MM.1S (cell line): ENCODE results near the gene CRTAC1.

ENCODE experiments used
- DNase-seq: peaks from one replicate; pipeline ENCODE4 v3.0.0-alpha.2; 2015
- H2AFZ ChIP-seq: fragments of 300-600 bp; sonication (generic); 2 replicates; pipeline ENCODE4 v1.6.0; 2016; ENCODE audit warnings: antibody characterized with exemption, low read length
- H3F3A ChIP-seq: fragments of 300-600 bp; sonication (generic); 2 replicates; pipeline ENCODE4 v1.6.1; 2016; ENCODE audit warnings: mild to moderate bottlenecking, antibody characterized with exemption, low read length, moderate library complexity, mixed read lengths; ENCODE audit not compliant: insufficient read depth
- H3K27ac ChIP-seq: fragments of 300-600 bp; sonication (generic); 2 replicates; pipeline ENCODE4 v1.5.1; 2016; ENCODE audit warnings: mild to moderate bottlenecking, low read length
- H3K27me3 ChIP-seq: fragments of 300-600 bp; sonication (generic); replicated peaks from 2 replicates; pipeline ENCODE4 v1.6.0; 2016; ENCODE audit warnings: low read length; ENCODE audit not compliant: insufficient read depth
- H3K36me3 ChIP-seq: fragments of 300-600 bp; sonication (generic); replicated peaks from 2 replicates; pipeline ENCODE4 v1.6.1; 2016; ENCODE audit warnings: mild to moderate bottlenecking, low read length, mixed read lengths; ENCODE audit not compliant: insufficient read depth
- H3K4me1 ChIP-seq: fragments of 300-600 bp; sonication (generic); 2 replicates; pipeline ENCODE4 v1.6.1; 2016; ENCODE audit warnings: low read length, mixed read lengths
- H3K4me2 ChIP-seq: fragments of 300-600 bp; sonication (generic); 2 replicates; pipeline ENCODE4 v1.6.0; 2016; ENCODE audit warnings: low read depth, low read length
- H3K4me3 ChIP-seq: fragments of 300-600 bp; sonication (generic); 2 replicates; pipeline ENCODE4 v1.5.1; 2016; ENCODE audit warnings: low read length, mixed read lengths
- H3K79me2 ChIP-seq: fragments of 300-600 bp; sonication (generic); 2 replicates; pipeline ENCODE4 v1.6.1; 2016; ENCODE audit warnings: mixed run types, low read length, mixed read lengths
- H3K9ac ChIP-seq: fragments of 300-600 bp; sonication (generic); 2 replicates; pipeline ENCODE4 v1.6.1; 2016; ENCODE audit warnings: low read length, mixed read lengths
- H3K9me2 ChIP-seq: fragments of 300-600 bp; sonication (generic); replicated peaks from 2 replicates; pipeline ENCODE4 v1.6.1; 2016; ENCODE audit warnings: mild to moderate bottlenecking, low read length, mixed read lengths; ENCODE audit not compliant: insufficient read depth
- H3K9me3 ChIP-seq: fragments of 300-600 bp; sonication (generic); replicated peaks from 2 replicates; pipeline ENCODE4 v1.6.1; 2016; ENCODE audit warnings: mild to moderate bottlenecking, low read length, mixed read lengths; ENCODE audit not compliant: insufficient read depth
- H4K20me1 ChIP-seq: fragments of 300-600 bp; sonication (generic); 2 replicates; pipeline ENCODE4 v1.6.1; 2016; ENCODE audit warnings: mild to moderate bottlenecking, low read length, moderate library complexity, mixed read lengths; ENCODE audit not compliant: insufficient read depth
- EZH2 ChIP-seq: fragments of 300-600 bp; sonication (generic); optimal IDR thresholded peaks from 2 replicates; pipeline ENCODE3; 2017; ENCODE audit warnings: low read depth, mild to moderate bottlenecking, antibody characterized with exemption, low read length, mixed read lengths
- EZH2phosphoT487 ChIP-seq: fragments of 300-600 bp; sonication (generic); IDR thresholded peaks from 2 replicates; pipeline ENCODE4 v1.6.1; 2018; ENCODE audit warnings: antibody characterized with exemption, low read length
- TF ChIP-seq, protein P1 (sequence below): fragments of 300-600 bp; sonication (generic); IDR thresholded peaks from 2 replicates; pipeline ENCODE4 v1.5.1; 2016; ENCODE audit warnings: antibody characterized with exemption, low read length, mixed read lengths

CRTAC1 gene

GRCh38 chr10:97821308-97822038 lies 208.9 kb downstream of the CRTAC1 start:
- H3K4me1 ChIP-seq = no peaks in the 10 kb centered on the region
- H3F3A ChIP-seq = no peaks in the 10 kb centered on the region
- no peak overlapping the region for H3K9ac ChIP-seq
- no peak overlapping the region for H3K4me2 ChIP-seq
- TF ChIP-seq, protein P1, sequence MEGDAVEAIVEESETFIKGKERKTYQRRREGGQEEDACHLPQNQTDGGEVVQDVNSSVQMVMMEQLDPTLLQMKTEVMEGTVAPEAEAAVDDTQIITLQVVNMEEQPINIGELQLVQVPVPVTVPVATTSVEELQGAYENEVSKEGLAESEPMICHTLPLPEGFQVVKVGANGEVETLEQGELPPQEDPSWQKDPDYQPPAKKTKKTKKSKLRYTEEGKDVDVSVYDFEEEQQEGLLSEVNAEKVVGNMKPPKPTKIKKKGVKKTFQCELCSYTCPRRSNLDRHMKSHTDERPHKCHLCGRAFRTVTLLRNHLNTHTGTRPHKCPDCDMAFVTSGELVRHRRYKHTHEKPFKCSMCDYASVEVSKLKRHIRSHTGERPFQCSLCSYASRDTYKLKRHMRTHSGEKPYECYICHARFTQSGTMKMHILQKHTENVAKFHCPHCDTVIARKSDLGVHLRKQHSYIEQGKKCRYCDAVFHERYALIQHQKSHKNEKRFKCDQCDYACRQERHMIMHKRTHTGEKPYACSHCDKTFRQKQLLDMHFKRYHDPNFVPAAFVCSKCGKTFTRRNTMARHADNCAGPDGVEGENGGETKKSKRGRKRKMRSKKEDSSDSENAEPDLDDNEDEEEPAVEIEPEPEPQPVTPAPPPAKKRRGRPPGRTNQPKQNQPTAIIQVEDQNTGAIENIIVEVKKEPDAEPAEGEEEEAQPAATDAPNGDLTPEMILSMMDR = no peak
- TF ChIP-seq EZH2phosphoT487 (no peak), EZH2 (no peak)
- H4K20me1 ChIP-seq = no peaks in the 10 kb centered on the region
- no peak overlapping the region for H3K4me3 ChIP-seq
- H3K27ac ChIP-seq = no peak overlapping the region
- H2AFZ ChIP-seq = no peak overlapping the region
- H3K36me3 ChIP-seq = no peaks in the 10 kb centered on the region
- H3K79me2 ChIP-seq = no peaks in the 10 kb centered on the region
- H3K9me2 ChIP-seq = no peaks in the 10 kb centered on the region
- no peaks in the 10 kb centered on the region for H3K9me3 ChIP-seq
- no peaks in the 10 kb centered on the region; the same call in 1 of the 2 replicates for H3K27me3 ChIP-seq
- DNase-seq = no peak

DNA sequence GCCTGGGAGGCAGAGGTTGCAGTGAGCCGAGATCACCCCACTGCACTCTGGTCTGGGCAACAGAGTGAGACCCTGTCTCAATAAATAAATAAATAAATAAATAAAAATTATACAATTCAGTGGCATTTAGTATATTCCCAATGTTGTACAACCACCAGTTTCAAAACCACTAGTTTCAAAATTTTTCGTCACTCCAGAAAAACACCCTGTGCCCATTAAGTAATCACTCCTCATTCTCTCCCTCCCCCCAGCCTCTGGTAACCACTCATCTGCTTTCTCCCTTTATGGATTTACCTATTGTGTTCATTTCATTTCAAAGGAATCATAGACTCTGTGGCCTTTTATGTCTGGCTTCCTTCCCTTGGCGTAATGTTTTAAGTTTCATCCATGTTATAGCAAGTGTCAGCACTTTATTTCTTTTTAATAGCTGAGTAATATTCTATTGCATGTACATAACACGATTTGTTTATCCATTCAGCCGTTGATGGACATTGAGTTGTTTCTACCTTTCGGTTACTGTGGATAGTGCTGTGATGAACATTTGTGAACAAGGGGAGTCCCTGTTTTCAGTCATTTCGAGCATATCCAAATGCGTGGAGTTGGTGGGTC lies 210.2 kb downstream of the CRTAC1 start:
- Histone ChIP-seq H3K27ac (no peak overlapping the region), H2AFZ (no peak overlapping the region), H4K20me1 (no peaks in the 10 kb centered on the region), H3K79me2 (no peaks in the 10 kb centered on the region), H3K4me3 (no peak overlapping the region), H3K9me2 (no peaks in the 10 kb centered on the region), H3K4me2 (no peak overlapping the region), H3K36me3 (no peaks in the 10 kb centered on the region), H3K4me1 (no peaks in the 10 kb centered on the region), H3K27me3 (peaks cover 3% of the 10 kb centered on the region; the same call in 1 of the 2 replicates), H3F3A (no peaks in the 10 kb centered on the region), H3K9ac (no peak overlapping the region), H3K9me3 (no peaks in the 10 kb centered on the region)
- TF ChIP-seq EZH2phosphoT487 = no peak
- TF ChIP-seq, protein P1 = no peak
- no peak for TF ChIP-seq EZH2
- DNase-seq = no peak

GRCh38 chr10:97818572-97818971 lies 211.8 kb downstream of the CRTAC1 start:
- Histone ChIP-seq H3K9ac (no peak overlapping the region), H3F3A (no peaks in the 10 kb centered on the region), H3K36me3 (no peaks in the 10 kb centered on the region), H3K9me3 (no peaks in the 10 kb centered on the region), H4K20me1 (no peaks in the 10 kb centered on the region), H3K4me2 (no peak overlapping the region), H3K4me1 (no peaks in the 10 kb centered on the region), H3K79me2 (no peaks in the 10 kb centered on the region), H2AFZ (no peak overlapping the region), H3K4me3 (no peak overlapping the region), H3K9me2 (no peaks in the 10 kb centered on the region), H3K27me3 (peaks cover 3% of the 10 kb centered on the region; the same call in 1 of the 2 replicates), H3K27ac (no peak overlapping the region)
- TF ChIP-seq EZH2 (no peak), EZH2phosphoT487 (no peak)
- TF ChIP-seq, protein P1 = no peak
- no peak for DNase-seq
